HepG2 (cell line): ENCODE data around the gene SYT7. TPM values are rescaled to one million over a fixed set of nuclear protein-coding genes. Genes with fewer than 3 reads are reported as not detected.

ENCODE experiments used
- CAMTA2 ChIP-seq: sonication (generic); formaldehyde crosslinking; IDR thresholded peaks from 2 replicates; pipeline ENCODE4 v1.4.0; 2020; ENCODE audit warnings: mild to moderate bottlenecking, missing genetic modification reagents, borderline replicate concordance
- CBFB ChIP-seq: sonication (generic); formaldehyde crosslinking; IDR thresholded peaks from 2 replicates; pipeline ENCODE4 v1.4.0; 2020; ENCODE audit warnings: missing genetic modification reagents
- CC2D1A ChIP-seq: sonication (generic); formaldehyde crosslinking; IDR thresholded peaks from 2 replicates; pipeline ENCODE4 v1.8.1; 2023; ENCODE audit warnings: mild to moderate bottlenecking, missing genetic modification reagents
- ELK4 ChIP-seq: sonication (generic); formaldehyde crosslinking; IDR thresholded peaks from 2 replicates; pipeline ENCODE4 v1.9.0; 2021; ENCODE audit warnings: missing genetic modification reagents, borderline replicate concordance
- HMGXB4 ChIP-seq, 2 experiments: sonication (generic) in 1 of 2; formaldehyde crosslinking in 1 of 2; IDR thresholded peaks; 2 replicates each; pipeline versions ENCODE4 v1.4.0 to v1.6.1; 2018 to 2020; ENCODE audit warnings: missing genetic modification reagents in 2 of 2, borderline replicate concordance in 1 of 2, low read depth in 1 of 2, mild to moderate bottlenecking in 1 of 2, missing biosample characterization in 1 of 2
- HNRNPK ChIP-seq: fragments of 200-400 bp; formaldehyde crosslinking; IDR thresholded peaks from 2 replicates; pipeline ENCODE4 v1.6.1; 2018; ENCODE audit warnings: low read length, low read depth, moderate library complexity, mild to moderate bottlenecking; ENCODE audit not compliant: poor library complexity, severe bottlenecking
- KDM1A ChIP-seq: IDR thresholded peaks from 2 replicates; pipeline ENCODE4 v1.6.1; 2016; ENCODE audit warnings: missing compliant biosample characterization
- KDM3A ChIP-seq: IDR thresholded peaks from 2 replicates; pipeline ENCODE4 v1.6.1; 2018; ENCODE audit warnings: low read depth, missing compliant biosample characterization
- MED1 ChIP-seq: sonication (generic); formaldehyde crosslinking; IDR thresholded peaks from 2 replicates; pipeline ENCODE4 v1.4.0; 2020; ENCODE audit warnings: missing genetic modification reagents
- NAIF1 ChIP-seq: sonication (generic); formaldehyde crosslinking; IDR thresholded peaks from 2 replicates; pipeline ENCODE4 v1.5.0; 2020; ENCODE audit warnings: mild to moderate bottlenecking, missing genetic modification reagents, borderline replicate concordance
- NR2C2 ChIP-seq: sonication (generic); formaldehyde crosslinking; IDR thresholded peaks from 2 replicates; pipeline ENCODE4 v1.4.0; 2020; ENCODE audit warnings: missing genetic modification reagents, mild to moderate bottlenecking, moderate library complexity, borderline replicate concordance
- PAF1 ChIP-seq: IDR thresholded peaks from 2 replicates; pipeline ENCODE4 v1.6.1; 2016; ENCODE audit warnings: missing genetic modification reagents, missing compliant biosample characterization
- POLR2AphosphoS2 ChIP-seq: IDR thresholded peaks from 2 replicates; pipeline ENCODE4 v1.6.1; 2011; ENCODE audit warnings: low read depth, low read length, improper control_type of control experiment
- RXRB ChIP-seq: IDR thresholded peaks from 2 replicates; pipeline ENCODE4 v1.6.1; 2016; ENCODE audit warnings: borderline replicate concordance, missing genetic modification reagents, missing compliant biosample characterization
- SAP130 ChIP-seq: IDR thresholded peaks from 2 replicates; pipeline ENCODE4 v1.6.1; 2016; ENCODE audit warnings: low read depth
- SNAPC5 ChIP-seq: sonication (generic); formaldehyde crosslinking; IDR thresholded peaks from 2 replicates; pipeline ENCODE4 v1.8.1; 2023; ENCODE audit warnings: mild to moderate bottlenecking, missing genetic modification reagents, borderline replicate concordance
- TBP ChIP-seq: sonication (generic); formaldehyde crosslinking; IDR thresholded peaks from 2 replicates; pipeline ENCODE4 v1.5.0; 2020; ENCODE audit warnings: missing genetic modification reagents
- ZBTB26 ChIP-seq: IDR thresholded peaks from 2 replicates; pipeline ENCODE4 v1.6.1; 2016; ENCODE audit warnings: missing compliant biosample characterization, missing genetic modification reagents, borderline replicate concordance
- ZNF207 ChIP-seq: fragments of 450-650 bp; IDR thresholded peaks from 2 replicates; pipeline ENCODE4 v1.6.1; 2016; ENCODE audit warnings: antibody characterized with exemption, borderline replicate concordance
- ZNF263 ChIP-seq: sonication (generic); formaldehyde crosslinking; IDR thresholded peaks from 2 replicates; pipeline ENCODE4 v1.4.0; 2020; ENCODE audit warnings: missing genetic modification reagents
- ZNF317 ChIP-seq: sonication (generic); formaldehyde crosslinking; IDR thresholded peaks from 2 replicates; pipeline ENCODE4 v1.5.0; 2020; ENCODE audit warnings: mild to moderate bottlenecking, missing genetic modification reagents
- ZNF577 ChIP-seq: sonication (generic); formaldehyde crosslinking; IDR thresholded peaks from 2 replicates; pipeline ENCODE4 v1.4.0; 2020; ENCODE audit warnings: mild to moderate bottlenecking, low read depth, missing genetic modification reagents, borderline replicate concordance
- ZNF598 ChIP-seq: sonication (generic); formaldehyde crosslinking; IDR thresholded peaks from 2 replicates; pipeline ENCODE4 v1.5.1; 2020; ENCODE audit warnings: mild to moderate bottlenecking, missing genetic modification reagents, borderline replicate concordance
- ZNF747 ChIP-seq: sonication (generic); formaldehyde crosslinking; IDR thresholded peaks from 2 replicates; pipeline ENCODE4 v1.8.1; 2023; ENCODE audit warnings: missing genetic modification reagents, mild to moderate bottlenecking, borderline replicate concordance
- ZNF749 ChIP-seq: sonication (generic); formaldehyde crosslinking; IDR thresholded peaks from 2 replicates; pipeline ENCODE4 v1.8.0; 2022; ENCODE audit warnings: mild to moderate bottlenecking, missing genetic modification reagents, moderate library complexity, borderline replicate concordance
- polyA plus RNA-seq, 8 experiments: library from polyadenylated mRNA; depleted of rRNA in 3 of 8; stranded (reverse) in 7 of 8; unstranded in 1 of 8; fragments of >200 nt; fragmentation: Illumina TruSeq in 4 of 8; extraction: Trizol in 4 of 8; gene quantifications; 2 replicates each; pipeline versions ENCODE4 v1.2.1 to v1.2.3, GENCODE V29; 2011 to 2016; ENCODE audit warnings: low read depth in 4 of 8, missing spikeins in 1 of 8, mixed read lengths in 1 of 8; ENCODE audit not compliant: insufficient read depth in 1 of 8
- total RNA-seq, 5 experiments: library from RNA; depleted of rRNA; stranded (reverse); fragments of >200 nt; fragmentation: Illumina TruSeq; extraction: Trizol; gene quantifications; 2 replicates each; pipeline ENCODE4 v1.2.3, GENCODE V29; 2016; ENCODE audit warnings: low read depth in 1 of 5

Gene SYT7
- total and polyA plus RNA-seq, 2 of the 13 experiments (the other 11 are each of a cell fraction or from before 2014, with no cell fraction given) = 1.4 to 4.4 TPM

- peak; percentile 46 to 53; a peak in 1 of 4 replicates for TF ChIP-seq HMGXB4 (CRISPR knock-in tag; IDR thresholded peaks at IDR 0.05; ENCODE audit: borderline replicate concordance in 1 of 2, low read depth in 1 of 2)
- TF ChIP-seq ELK4 = peak; percentile 25; the same call in 1 of the 2 replicates
- TF ChIP-seq KDM3A (CRISPR knock-in tag) = 0 out of 2 replicates have a peak, but pooled peaks have one; percentile 75
- no peak for TF ChIP-seq CAMTA2
- TF ChIP-seq POLR2AphosphoS2 = no peak
- TF ChIP-seq TBP (CRISPR knock-in tag) = no peak
- peak; percentile 50; the same call in 1 of the 2 replicates for TF ChIP-seq ZNF749
- TF ChIP-seq ZNF263 (CRISPR knock-in tag) = no peak
- no peak for TF ChIP-seq KDM1A (CRISPR knock-in tag)
- TF ChIP-seq CC2D1A (CRISPR knock-in tag) = no peak
- TF ChIP-seq CBFB = peak; percentile 45; the same call in 1 of the 2 replicates
- TF ChIP-seq ZNF747 (CRISPR knock-in tag) = no peak
- peak; percentile 54 for TF ChIP-seq HNRNPK
- TF ChIP-seq ZBTB26 (CRISPR knock-in tag) = no peak
- no peak for TF ChIP-seq SNAPC5 (CRISPR knock-in tag)
- no peak for TF ChIP-seq ZNF207
- no peak for TF ChIP-seq NR2C2 (CRISPR knock-in tag)
- peak; percentile 50; the same call in 1 of the 2 replicates for TF ChIP-seq MED1
- no peak for TF ChIP-seq NAIF1 (CRISPR knock-in tag)
- no peak; the same call in 1 of the 2 replicates for TF ChIP-seq RXRB
- TF ChIP-seq SAP130 (CRISPR knock-in tag) = 0 out of 2 replicates have a peak, but pooled peaks have one; percentile 18
- TF ChIP-seq PAF1 (CRISPR knock-in tag) = no peak
- no peak for TF ChIP-seq ZNF598 (CRISPR knock-in tag)
- no peak for TF ChIP-seq ZNF317 (CRISPR knock-in tag)
- no peak for TF ChIP-seq ZNF577
Observed at GRCh38 chr11:61509043-61510029, 71.5 kb downstream of the SYT7 start (continued).
